ENCODE measurements around the gene PHKB.
"Not testable (repeated sequence)": the region's sequence is repeated elsewhere in the genome, so short reads cannot be mapped to it uniquely, and the experiment has no call there.

PHKB gene

DNA sequence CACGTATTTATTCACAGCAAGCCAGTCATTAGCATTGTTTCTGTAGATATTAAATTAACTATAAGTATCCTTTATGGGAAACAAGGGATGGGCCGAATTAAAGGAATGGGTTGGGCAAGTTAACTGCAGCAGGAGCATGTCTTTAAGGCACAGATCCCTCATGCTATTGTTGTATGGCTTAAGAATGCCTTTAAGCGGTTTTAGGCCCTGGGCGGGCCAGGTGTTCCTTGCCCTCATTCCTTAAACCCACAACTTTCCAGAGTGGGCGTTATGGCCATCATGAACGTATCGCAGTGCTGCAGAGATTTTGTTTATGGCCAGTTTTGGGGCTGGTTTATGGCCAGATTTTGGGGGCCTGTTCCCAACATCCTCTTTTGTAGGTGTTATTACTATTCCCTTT lies 9.1 kb downstream of the PHKB start:
- no peak for DNase-seq (ENCODE audit: low spot score)

DNA sequence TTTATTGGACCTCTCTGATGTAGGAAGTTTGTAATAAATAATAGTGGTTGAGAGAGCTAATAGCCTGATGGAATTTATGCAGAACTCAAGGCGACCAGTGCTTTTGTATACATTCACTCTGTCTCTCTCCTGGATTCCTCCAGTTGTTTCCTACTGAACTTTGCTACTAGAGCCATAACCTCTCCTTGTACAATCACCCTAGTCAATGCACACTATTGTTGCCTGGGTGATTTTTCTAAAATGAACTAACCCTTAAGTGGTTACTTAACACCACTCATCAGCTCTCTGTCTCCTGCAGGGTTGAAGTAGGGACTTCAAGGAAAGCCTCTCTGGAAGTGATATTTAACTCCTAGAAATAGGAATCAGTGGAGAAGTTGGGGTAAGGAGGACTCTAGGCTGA lies 9.7 kb downstream of the PHKB start:
- DNase-seq (ENCODE audit: low spot score): no peak

GRCh38 chr16:47473004-47473403 lies 11.9 kb downstream of the PHKB start:
- not testable (repeated sequence) for DNase-seq (ENCODE audit: low spot score)

DNA sequence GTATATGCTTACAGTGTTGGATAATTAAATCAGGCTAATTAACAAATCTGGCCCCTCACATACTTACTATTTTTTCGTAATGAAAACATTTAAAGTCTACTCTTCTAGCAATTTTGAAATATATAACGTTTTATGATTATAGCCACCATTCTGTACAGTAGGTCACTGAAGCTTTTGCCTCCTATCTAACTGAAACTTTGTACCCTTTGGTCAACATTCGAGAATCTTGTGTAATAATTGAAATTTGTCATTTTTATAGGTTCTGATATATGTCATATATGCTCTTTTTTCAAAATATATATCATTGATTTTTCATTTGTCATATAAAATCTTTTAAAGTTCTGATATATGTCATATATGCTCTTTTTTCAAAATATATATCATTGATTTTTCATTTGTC lies 12.7 kb downstream of the PHKB start:
- no peak for DNase-seq (ENCODE audit: low spot score)

DNA sequence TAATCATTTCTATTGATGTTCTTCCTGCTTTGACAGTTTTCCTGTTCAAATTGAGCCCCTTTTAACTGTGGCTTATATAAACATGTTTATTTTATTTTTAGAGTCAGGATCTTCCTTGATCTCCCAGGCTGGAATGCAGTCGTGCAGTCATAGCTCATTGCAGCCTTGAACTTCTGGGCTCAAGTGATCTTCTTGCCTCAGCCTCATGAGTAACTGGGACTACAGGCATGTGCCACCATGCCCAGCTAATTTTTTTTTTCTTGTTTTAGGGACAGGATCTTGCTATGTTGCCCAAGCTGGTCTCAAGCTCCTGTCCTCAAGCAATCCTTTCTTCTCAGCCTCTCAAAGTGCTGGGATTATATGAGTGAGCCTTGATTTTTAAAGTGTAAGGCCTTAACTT lies 14.7 kb downstream of the PHKB start:
- no peak for DNase-seq (ENCODE audit: low spot score)

DNA sequence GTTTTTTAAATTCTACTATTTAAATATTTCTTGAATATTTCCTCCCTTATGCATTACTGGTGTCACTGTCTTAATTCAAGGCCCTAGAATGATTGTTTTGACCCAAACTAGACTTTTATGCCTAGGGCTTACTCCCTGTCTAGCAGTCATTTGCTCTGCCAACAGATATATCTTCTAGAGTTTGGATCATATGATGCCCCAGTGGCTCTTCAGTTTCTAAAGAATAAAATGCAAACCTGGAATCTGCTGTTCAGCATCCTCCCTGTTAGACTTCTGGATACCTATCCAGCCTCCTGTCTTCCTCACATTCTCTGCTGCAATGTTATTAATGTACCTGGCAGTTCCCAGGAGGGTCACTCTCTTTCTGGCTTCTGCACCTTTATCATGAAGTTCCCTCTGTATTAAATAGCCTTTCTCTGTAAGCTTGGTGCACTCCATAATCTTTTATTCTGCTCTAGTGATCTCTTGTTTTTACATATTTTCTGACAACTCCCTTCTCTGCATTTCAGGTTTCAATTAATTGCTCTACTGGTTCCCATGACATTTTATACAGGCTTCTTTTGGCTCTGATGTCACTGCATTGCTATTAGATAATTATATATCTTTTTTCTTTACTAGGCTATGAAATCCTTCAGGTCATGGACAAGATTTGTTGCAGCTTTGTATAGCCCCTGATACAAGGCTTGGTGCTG lies 15.7 kb downstream of the PHKB start:
- DNase-seq (ENCODE audit: low spot score): no peak

DNA sequence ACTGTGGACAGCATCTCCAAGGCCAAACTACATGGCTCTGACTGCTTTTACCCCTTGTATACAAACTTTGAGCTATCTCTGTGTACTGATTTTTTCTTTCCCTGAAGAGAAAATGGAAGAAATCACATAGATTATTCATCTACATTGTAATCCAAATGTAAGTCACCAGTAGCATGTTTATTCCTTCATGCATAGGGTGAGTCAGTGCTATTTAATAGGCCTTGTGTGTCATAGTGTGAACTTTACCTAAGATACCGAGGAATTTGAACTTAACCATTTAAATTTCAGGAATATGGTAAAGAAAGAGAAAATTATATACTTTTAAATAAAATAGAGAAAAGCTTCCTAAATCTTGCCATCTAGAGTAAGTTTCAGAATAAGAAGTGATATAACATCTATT lies 16.5 kb downstream of the PHKB start:
- DNase-seq (ENCODE audit: low spot score): no peak

- no peak for DNase-seq (ENCODE audit: low spot score)
These were observed 19.3 kb downstream of the PHKB start for GRCh38 chr16:47480410-47480809.

GRCh38 chr16:47481698-47482374 lies 20.7 kb downstream of the PHKB start:
- DNase-seq (ENCODE audit: low spot score): no peak

GRCh38 chr16:47483616-47484015 lies 22.5 kb downstream of the PHKB start:
- DNase-seq (ENCODE audit: low spot score): no peak

GRCh38 chr16:47486856-47487255 lies 25.7 kb downstream of the PHKB start:
- DNase-seq (ENCODE audit: low spot score): no peak

DNA sequence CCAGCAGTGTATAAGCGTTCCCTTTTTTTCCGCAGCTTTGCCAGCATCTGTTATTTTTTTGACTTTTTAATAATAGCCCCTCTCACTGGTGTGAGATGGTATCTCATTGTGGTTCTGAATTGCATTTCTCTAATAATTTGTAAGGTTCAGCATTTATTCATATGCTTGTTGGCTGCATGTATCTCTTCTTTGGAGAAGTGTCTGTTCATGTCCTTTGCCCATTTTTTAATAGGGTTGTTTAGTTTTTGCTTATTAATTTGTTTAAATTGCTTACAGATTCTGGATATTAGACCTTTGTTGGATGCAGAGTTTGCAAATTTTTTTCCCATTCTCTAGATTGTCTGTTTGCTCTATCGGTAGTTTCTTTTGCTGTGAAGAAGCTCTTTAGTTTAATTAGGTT lies 26.9 kb downstream of the PHKB start:
- DNase-seq (ENCODE audit: low spot score): no peak

DNA sequence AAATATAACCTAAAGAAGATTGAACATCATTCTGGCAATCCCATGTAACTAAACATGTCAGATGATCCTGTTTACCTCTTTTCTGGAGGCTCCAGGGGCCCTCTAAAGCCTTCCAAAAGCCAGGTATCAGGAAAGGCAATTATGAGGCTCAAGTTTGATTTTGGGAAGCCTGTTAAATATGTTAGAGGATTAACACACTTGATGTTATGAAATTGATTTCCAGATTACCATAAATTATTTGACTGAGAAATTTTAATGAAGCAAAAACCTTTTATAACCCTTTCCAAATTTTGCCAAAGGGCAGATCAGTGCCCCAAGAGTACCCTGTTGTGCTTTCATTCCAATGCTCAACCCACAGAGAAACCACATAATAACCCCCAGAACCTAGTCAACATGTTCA lies 29.3 kb downstream of the PHKB start:
- no peak for DNase-seq (ENCODE audit: low spot score)

DNA sequence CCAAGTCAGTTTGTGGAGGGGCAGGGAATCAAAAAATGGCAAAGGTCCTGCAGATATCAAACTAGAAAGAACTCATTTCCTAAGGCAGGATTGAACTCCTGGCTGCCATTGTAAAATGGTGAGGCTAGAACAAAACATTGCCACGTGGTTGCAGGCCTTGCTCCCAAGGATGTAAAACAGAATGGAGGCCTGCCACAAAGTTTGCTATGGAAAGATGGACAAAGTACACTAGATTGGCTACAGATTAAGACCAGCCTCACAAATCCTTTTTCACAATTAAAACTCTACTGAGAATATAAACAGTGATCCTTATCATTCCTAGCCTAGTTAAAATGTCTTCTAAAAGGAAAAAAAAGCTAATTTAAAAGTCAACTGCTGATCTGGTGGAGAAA lies 30.9 kb downstream of the PHKB start:
- DNase-seq (ENCODE audit: low spot score): no peak

- no peak for DNase-seq (ENCODE audit: low spot score)
These were observed 31.6 kb downstream of the PHKB start for GRCh38 chr16:47492428-47493377.

GRCh38 chr16:47493381-47494337 lies 32.5 kb downstream of the PHKB start:
- DNase-seq (ENCODE audit: low spot score): no peak

DNA sequence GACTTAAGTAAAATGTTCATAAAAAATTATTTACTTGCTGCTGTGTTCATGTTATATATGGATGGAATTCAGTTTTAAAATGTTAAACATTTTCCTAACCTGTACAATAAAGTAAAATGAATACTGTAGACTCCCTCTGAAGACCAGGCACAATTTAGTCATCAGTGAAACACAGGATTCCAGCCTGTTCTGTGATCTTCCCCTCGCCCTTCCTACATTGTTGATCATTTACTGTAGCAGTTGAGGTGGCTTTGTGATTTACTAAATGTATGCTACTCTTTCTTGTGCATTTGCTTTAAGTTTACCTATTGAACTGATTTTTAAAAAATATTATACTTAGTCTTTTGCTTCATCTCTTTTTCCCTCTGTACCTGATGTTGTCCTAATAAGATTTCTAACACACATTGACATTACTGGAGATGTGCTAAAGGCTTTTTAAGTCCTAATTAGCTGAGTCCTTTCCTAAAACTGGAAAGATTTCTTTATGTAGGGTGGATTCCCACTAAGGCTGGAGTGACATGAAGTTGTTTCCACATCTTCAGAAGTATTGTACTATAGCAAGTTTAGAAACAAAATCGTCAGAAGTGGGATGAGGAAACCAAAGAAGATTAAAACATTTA lies 38.1 kb downstream of the PHKB start:
- DNase-seq (ENCODE audit: low spot score): no peak

DNA sequence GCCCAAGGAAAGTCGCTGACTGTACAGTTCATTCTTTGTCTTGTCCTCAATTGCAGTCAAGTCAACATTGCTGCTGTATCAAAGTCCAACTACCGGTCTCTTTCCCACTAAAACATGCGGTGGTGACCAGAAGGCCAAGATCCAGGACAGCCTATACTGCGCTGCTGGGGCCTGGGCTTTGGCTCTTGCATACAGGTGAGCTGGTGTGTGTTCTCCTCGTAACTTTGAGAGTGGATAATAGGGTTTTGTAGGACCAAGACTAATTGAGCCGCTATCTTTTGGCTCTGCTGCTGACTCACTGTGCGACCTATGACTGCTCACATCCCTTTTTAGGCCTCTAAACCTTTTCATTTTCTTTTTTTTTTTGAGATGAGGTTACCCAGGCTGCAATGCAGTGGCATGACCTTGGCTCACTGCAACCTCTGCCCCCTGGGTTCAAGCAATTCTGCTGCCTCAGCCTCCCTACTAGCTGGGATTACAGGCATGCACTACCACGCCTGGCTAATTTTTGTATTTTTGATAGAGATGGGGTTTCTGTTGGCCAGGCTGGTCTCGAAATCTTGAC lies 38.7 kb downstream of the PHKB start:
- DNase-seq (ENCODE audit: low spot score): no peak

GRCh38 chr16:47503936-47504335 lies 42.8 kb downstream of the PHKB start:
- DNase-seq (ENCODE audit: low spot score): no peak

DNA sequence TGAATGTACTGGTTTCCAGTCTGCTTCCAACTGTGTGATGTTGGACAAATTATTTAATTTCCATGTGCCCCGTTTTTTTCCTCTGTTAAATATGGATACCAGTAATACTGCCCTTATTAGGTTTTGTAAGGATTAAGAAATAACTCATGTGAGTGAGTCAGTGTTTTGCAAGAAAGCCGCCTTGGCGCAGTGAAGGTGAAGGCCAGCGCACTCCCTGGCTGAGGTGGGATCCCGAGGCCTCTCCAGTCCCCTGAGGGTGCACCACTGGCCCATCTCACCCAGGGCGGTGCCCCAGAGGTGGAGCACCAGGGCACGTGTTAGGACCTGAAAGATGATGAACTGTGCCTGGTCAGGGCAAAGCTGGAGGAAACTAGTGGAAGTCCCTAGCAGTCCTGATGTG lies 43.5 kb downstream of the PHKB start:
- DNase-seq (ENCODE audit: low spot score): no peak

- DNase-seq (ENCODE audit: low spot score): no peak
These were observed 45.7 kb downstream of the PHKB start for GRCh38 chr16:47506800-47507199.

All from hematopoietic multipotent progenitor cell treated with erythropoietin and hydrocortisone succinate and interleukin-3 and kit ligand, for 17 days (in vitro differentiated cells).